SU-DHL-6 (cell line): ENCODE results near the gene SPRY4.

Source experiments
- EZH2phosphoT487 ChIP-seq: fragments of 200-600 bp; sonication (generic), shearing (Covaris generic); conservative IDR thresholded peaks from 2 replicates; pipeline ENCODE4 v1.6.1; 2018; ENCODE audit warnings: mild to moderate bottlenecking, antibody characterized with exemption, low read length, moderate library complexity, mixed read lengths
- TF ChIP-seq, protein P1 (sequence below): fragments of 200-600 bp; sonication (generic); IDR thresholded peaks from one replicate; pipeline ENCODE4 v1.5.1; 2017; ENCODE audit warnings: antibody characterized with exemption, mild to moderate bottlenecking, low read length, moderate library complexity; ENCODE audit not compliant: insufficient read depth, poor library complexity, severe bottlenecking

DNA sequence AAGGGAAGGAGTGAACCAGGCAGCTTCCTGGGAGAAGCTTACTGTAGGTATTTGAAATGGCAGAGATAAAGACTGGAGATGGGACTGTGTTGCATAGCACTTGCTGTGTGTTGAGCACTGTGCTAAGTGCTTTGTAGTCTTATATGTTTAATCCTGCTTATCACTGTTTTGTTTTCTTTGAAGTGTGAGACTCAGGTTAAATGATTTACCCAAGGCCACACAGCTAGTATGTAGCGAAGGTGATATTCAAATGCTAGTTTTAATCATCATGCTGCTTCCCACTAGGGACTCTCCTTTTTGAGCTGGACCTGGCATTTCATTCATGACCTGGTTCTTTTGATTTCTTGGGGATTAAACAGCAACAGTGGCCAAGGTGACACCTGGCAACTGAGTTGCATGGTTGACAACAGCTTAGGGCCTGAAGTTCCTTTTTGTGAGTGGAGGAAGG lies 35.3 kb upstream of the SPRY4 start:
- TF ChIP-seq, protein P1, sequence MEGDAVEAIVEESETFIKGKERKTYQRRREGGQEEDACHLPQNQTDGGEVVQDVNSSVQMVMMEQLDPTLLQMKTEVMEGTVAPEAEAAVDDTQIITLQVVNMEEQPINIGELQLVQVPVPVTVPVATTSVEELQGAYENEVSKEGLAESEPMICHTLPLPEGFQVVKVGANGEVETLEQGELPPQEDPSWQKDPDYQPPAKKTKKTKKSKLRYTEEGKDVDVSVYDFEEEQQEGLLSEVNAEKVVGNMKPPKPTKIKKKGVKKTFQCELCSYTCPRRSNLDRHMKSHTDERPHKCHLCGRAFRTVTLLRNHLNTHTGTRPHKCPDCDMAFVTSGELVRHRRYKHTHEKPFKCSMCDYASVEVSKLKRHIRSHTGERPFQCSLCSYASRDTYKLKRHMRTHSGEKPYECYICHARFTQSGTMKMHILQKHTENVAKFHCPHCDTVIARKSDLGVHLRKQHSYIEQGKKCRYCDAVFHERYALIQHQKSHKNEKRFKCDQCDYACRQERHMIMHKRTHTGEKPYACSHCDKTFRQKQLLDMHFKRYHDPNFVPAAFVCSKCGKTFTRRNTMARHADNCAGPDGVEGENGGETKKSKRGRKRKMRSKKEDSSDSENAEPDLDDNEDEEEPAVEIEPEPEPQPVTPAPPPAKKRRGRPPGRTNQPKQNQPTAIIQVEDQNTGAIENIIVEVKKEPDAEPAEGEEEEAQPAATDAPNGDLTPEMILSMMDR = no peak
- TF ChIP-seq EZH2phosphoT487 = no peak
